HFFc6 (cell line): Measurements from ENCODE around the gene PHOSPHO2. TPM values are rescaled to one million over a fixed set of nuclear protein-coding genes. Genes with fewer than 3 reads are reported as not detected.

Experiments used
- DNase-seq: peaks from one replicate; pipeline ENCODE4 v3.0.0-alpha.2; 2018
- H3K27ac Mint-ChIP-seq: 2 replicates; pipeline ENCODE4 v1.8.0; 2020; ENCODE audit warnings: mild to moderate bottlenecking, mixed read lengths
- H3K27me3 Mint-ChIP-seq: 2 replicates; pipeline ENCODE4 v1.8.0; 2021; ENCODE audit warnings: mild to moderate bottlenecking, moderate library complexity, mixed read lengths; ENCODE audit not compliant: insufficient read depth
- H3K36me3 Mint-ChIP-seq: 2 replicates; pipeline ENCODE4 v1.8.0; 2021; ENCODE audit warnings: low read depth, mixed read lengths
- H3K4me1 Mint-ChIP-seq: 2 replicates; pipeline ENCODE4 v1.8.0; 2020; ENCODE audit warnings: low read depth, mixed read lengths
- H3K4me3 Mint-ChIP-seq: 2 replicates; pipeline ENCODE4 v1.8.0; 2020; ENCODE audit warnings: mild to moderate bottlenecking, moderate library complexity, mixed read lengths
- H3K9me3 Mint-ChIP-seq: 2 replicates; pipeline ENCODE4 v1.8.0; 2020; ENCODE audit warnings: mild to moderate bottlenecking, mixed read lengths
- CTCF ChIP-seq: fragments of 200-600 bp; sonication (generic); IDR thresholded peaks from 2 replicates; pipeline ENCODE4 v1.5.0; 2021; ENCODE audit warnings: antibody characterized with exemption, mild to moderate bottlenecking
- total RNA-seq, 6 experiments: library from RNA; stranded (reverse); fragmentation: NEBNext Ultra II Directional; extraction: Animal tissue kit (Norgen Biotek cat#: 25700); gene quantifications; 2 replicates in 1 of 6; 3 replicates in 5 of 6; pipeline ENCODE4 v1.2.3, GENCODE V29; 2021

PHOSPHO2 gene
- total RNA-seq, 6 experiments from 2014 or later: 1.6 to 2.6 (median 2.0) TPM

- peak overlapping the region; percentile 90 for H3K27ac Mint-ChIP-seq
- no peaks in the 10 kb centered on the region for H3K36me3 Mint-ChIP-seq
- peaks cover 21% of the 10 kb centered on the region for H3K4me1 Mint-ChIP-seq
- H3K4me3 Mint-ChIP-seq: peak overlapping the region; percentile 38
- H3K9me3 Mint-ChIP-seq: no peaks in the 10 kb centered on the region
- peak; percentile 57 for DNase-seq
- TF ChIP-seq CTCF: no peak
- peaks cover 3% of the 10 kb centered on the region for H3K27me3 Mint-ChIP-seq
These were observed 29.7 kb upstream of the PHOSPHO2 start for GRCh38 chr2:169664600-169664977.

GRCh38 chr2:169664978-169665930, 29.0 kb upstream of the PHOSPHO2 start:
- H3K4me3 Mint-ChIP-seq: peak overlapping the region; percentile 38
- peak; percentile 43 for DNase-seq
- H3K9me3 Mint-ChIP-seq: no peaks in the 10 kb centered on the region
- peak overlapping the region; percentile 90 for H3K27ac Mint-ChIP-seq
- no peak for TF ChIP-seq CTCF
- no peaks in the 10 kb centered on the region for H3K36me3 Mint-ChIP-seq
- H3K27me3 Mint-ChIP-seq: peaks cover 3% of the 10 kb centered on the region
- peaks cover 24% of the 10 kb centered on the region for H3K4me1 Mint-ChIP-seq

GRCh38 chr2:169667583-169667982, 26.7 kb upstream of the PHOSPHO2 start:
- Mint-ChIP-seq H3K27me3 (peaks cover 3% of the 10 kb centered on the region), H3K9me3 (no peaks in the 10 kb centered on the region), H3K4me3 (no peak overlapping the region), H3K27ac (no peak overlapping the region), H3K36me3 (no peaks in the 10 kb centered on the region), H3K4me1 (peaks cover 29% of the 10 kb centered on the region)
- TF ChIP-seq CTCF: no peak
- DNase-seq: no peak

- TF ChIP-seq CTCF: no peak
- peaks cover 3% of the 10 kb centered on the region for H3K27me3 Mint-ChIP-seq
- no peak overlapping the region for H3K27ac Mint-ChIP-seq
- peaks cover 18% of the 10 kb centered on the region for H3K4me1 Mint-ChIP-seq
- no peak overlapping the region for H3K4me3 Mint-ChIP-seq
- DNase-seq: peak; percentile 19
- H3K9me3 Mint-ChIP-seq: no peaks in the 10 kb centered on the region
- no peaks in the 10 kb centered on the region for H3K36me3 Mint-ChIP-seq
These were observed 24.0 kb upstream of the PHOSPHO2 start for GRCh38 chr2:169670215-169670651.

GRCh38 chr2:169670937-169671336, 23.3 kb upstream of the PHOSPHO2 start:
- no peak overlapping the region for H3K27ac Mint-ChIP-seq
- no peaks in the 10 kb centered on the region for H3K36me3 Mint-ChIP-seq
- H3K4me1 Mint-ChIP-seq: peaks cover 11% of the 10 kb centered on the region
- DNase-seq: no peak
- TF ChIP-seq CTCF: no peak
- peaks cover 5% of the 10 kb centered on the region for H3K27me3 Mint-ChIP-seq
- no peak overlapping the region for H3K4me3 Mint-ChIP-seq
- H3K9me3 Mint-ChIP-seq: no peaks in the 10 kb centered on the region
